ENCODE data around the gene TLCD2. TPM values are rescaled to one million over a fixed set of nuclear protein-coding genes. Genes with fewer than 3 reads are reported as not detected.

Gene TLCD2, protein sequence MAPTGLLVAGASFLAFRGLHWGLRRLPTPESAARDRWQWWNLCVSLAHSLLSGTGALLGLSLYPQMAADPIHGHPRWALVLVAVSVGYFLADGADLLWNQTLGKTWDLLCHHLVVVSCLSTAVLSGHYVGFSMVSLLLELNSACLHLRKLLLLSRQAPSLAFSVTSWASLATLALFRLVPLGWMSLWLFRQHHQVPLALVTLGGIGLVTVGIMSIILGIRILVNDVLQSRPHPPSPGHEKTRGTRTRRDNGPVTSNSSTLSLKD
- polyA plus RNA-seq (2013): 2.0 and 2.1 TPM in 2 replicates

DNA sequence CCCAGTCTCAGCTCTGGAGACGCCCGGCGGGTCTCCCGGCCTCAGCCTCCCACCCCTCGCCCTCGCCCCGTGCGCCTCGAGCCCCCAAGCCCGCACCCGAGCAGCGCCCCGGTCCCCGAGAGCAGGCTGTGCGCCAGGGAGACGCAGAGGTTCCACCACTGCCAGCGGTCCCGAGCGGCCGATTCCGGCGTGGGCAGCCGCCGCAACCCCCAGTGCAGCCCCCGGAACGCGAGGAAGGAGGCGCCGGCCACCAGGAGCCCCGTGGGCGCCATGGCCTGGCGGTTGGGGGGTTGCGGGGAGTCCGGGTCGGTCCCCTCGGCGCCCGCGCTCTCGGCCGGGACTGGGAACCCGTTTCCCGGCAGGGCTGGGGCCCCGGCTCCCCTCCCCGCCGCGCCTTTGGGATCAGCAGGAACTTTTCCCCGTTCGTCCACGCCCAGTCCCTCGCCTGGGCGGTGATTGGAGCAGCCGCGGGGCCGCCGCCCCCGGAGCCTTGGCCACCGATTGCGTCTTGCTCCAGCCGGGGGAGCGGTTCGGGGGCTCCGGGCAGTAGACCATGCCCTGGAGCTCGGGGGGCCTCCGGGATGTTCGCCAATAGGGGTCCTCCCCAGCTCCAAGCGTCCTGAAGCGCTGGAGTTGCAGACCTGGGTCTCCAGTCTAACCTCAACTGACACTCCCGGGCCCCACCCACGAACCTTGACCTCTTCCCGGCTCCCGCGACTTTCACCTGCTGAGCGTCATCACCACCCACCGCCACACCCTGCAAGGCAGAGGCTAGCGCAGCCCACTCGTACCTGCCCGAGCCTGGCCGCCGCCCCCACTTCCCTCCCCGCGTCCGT lies at the start of gene TLCD2:
TSS of gene TLCD2 (minus strand) at position 407 of the 836 bp plus-strand sequence. CDS start at position 272, 135 bp downstream.
- H4K12ac ChIP-seq (ENCODE audit: low read depth, low read length): peak within 1 kb of the TSS; percentile 73
- H3K79me1 ChIP-seq (ENCODE audit: low read length): peaks cover 22% of the 10 kb centered on the region
- no peak within 1 kb of the TSS for H2AK5ac ChIP-seq (ENCODE audit: low read length)
- peak within 1 kb of the TSS; percentile 75 for H3K4me3 ChIP-seq (ENCODE audit: low read depth, low read length)
- peaks cover 18% of the 10 kb centered on the region for H3K79me2 ChIP-seq (ENCODE audit: control insufficient read depth, insufficient read depth, low read length, poor library complexity)
- no peak within 1 kb of the TSS for H3K23ac ChIP-seq (ENCODE audit: low read length)
- peak within 1 kb of the TSS; percentile 54 for H2BK120ac ChIP-seq (ENCODE audit: insufficient read depth, low read length, poor library complexity)
- H3K36me3 ChIP-seq (ENCODE audit: control insufficient read depth in 1 of 2, insufficient read depth in 2 of 2, low read length in 2 of 2): peaks cover 25 to 26% of the 10 kb centered on the region in 2 experiments
- H4K8ac ChIP-seq (ENCODE audit: low read depth, low read length): peak within 1 kb of the TSS; percentile 73
- H3K4ac ChIP-seq (ENCODE audit: low read depth, low read length): peak within 1 kb of the TSS; percentile 29
- peak within 1 kb of the TSS; percentile 48 for H3K27ac ChIP-seq (ENCODE audit: low read depth, low read length)
- no peak within 1 kb of the TSS for H2BK5ac ChIP-seq (ENCODE audit: low read depth, low read length, poor library complexity)
- H3K9me3 ChIP-seq (ENCODE audit: insufficient read depth, low read depth, low read length): no peaks in the 10 kb centered on the region
- peak within 1 kb of the TSS; percentile 73 for H3K18ac ChIP-seq (ENCODE audit: low read length)
- H2AFZ ChIP-seq (ENCODE audit: insufficient read depth, low read length, poor library complexity): peak within 1 kb of the TSS; percentile 77
- no CpG with 5 or more reads among the region's 83 CpGs for WGBS (ENCODE audit: extremely low coverage, insufficient coverage, insufficient read length)
- H3K14ac ChIP-seq (ENCODE audit: low read length): peak within 1 kb of the TSS; percentile 77
- peak within 1 kb of the TSS; percentile 90 for H4K91ac ChIP-seq (ENCODE audit: low read depth, low read length)
- no peak within 1 kb of the TSS for H2BK12ac ChIP-seq (ENCODE audit: low read length)
- peaks cover 18 to 28% of the 10 kb centered on the region in 2 experiments for H3K4me1 ChIP-seq (ENCODE audit: control insufficient read depth in 1 of 2, insufficient read depth in 2 of 2, low read length in 2 of 2)
- no peaks in the 10 kb centered on the region for H3K27me3 ChIP-seq (ENCODE audit: insufficient read depth, low read length)
- H3K9ac ChIP-seq (ENCODE audit: low read length): peak within 1 kb of the TSS; percentile 59
- peak within 1 kb of the TSS; percentile 92 for H3K4me2 ChIP-seq (ENCODE audit: low read length)
- DNase-seq: peak; percentile 85 to 88

DNA sequence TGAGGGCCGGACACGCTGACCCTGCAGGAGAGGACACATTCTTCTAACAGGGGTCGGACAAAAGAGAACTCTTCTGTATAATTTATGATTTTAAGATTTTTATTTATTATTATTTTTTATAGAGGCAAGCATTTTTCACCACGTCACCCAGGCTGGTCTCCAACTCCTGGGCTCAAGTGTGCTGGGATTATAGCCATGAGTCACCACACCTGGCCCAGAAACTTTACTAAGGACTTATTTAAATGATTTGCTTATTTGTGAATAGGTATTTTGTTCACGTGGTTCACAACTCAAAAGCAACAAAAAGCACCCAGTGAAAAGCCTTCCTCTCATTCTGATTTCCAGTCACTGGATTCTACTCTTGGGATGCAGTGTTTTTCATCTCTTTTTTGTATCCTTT lies 49.4 kb upstream of the TLCD2 start:
- H4K91ac ChIP-seq (ENCODE audit: low read depth, low read length): no peak overlapping the region
- H3K9ac ChIP-seq (ENCODE audit: low read length): no peak overlapping the region
- no peak overlapping the region for H4K8ac ChIP-seq (ENCODE audit: low read depth, low read length)
- no CpG with 5 or more reads among the region's 5 CpGs for WGBS (ENCODE audit: extremely low coverage, insufficient coverage, insufficient read length)
- H2BK5ac ChIP-seq (ENCODE audit: low read depth, low read length, poor library complexity): no peak overlapping the region
- H2AK5ac ChIP-seq (ENCODE audit: low read length): no peak overlapping the region
- no peak overlapping the region for H2AFZ ChIP-seq (ENCODE audit: insufficient read depth, low read length, poor library complexity)
- H2BK12ac ChIP-seq (ENCODE audit: low read length): no peak overlapping the region
- H3K23ac ChIP-seq (ENCODE audit: low read length): no peak overlapping the region
- H3K4ac ChIP-seq (ENCODE audit: low read depth, low read length): no peak overlapping the region
- no peak overlapping the region for H3K18ac ChIP-seq (ENCODE audit: low read length)
- H3K36me3 ChIP-seq (ENCODE audit: control insufficient read depth in 1 of 2, insufficient read depth in 2 of 2, low read length in 2 of 2): no peaks in the 10 kb centered on the region
- H4K12ac ChIP-seq (ENCODE audit: low read depth, low read length): no peak overlapping the region
- no peak overlapping the region for H3K4me3 ChIP-seq (ENCODE audit: low read depth, low read length)
- no peak overlapping the region for H3K27ac ChIP-seq (ENCODE audit: low read depth, low read length)
- no peak overlapping the region for H3K14ac ChIP-seq (ENCODE audit: low read length)
- no peak for DNase-seq
- H3K27me3 ChIP-seq (ENCODE audit: insufficient read depth, low read length): no peaks in the 10 kb centered on the region
- peaks cover 2 to 5% of the 10 kb centered on the region in 2 experiments for H3K4me1 ChIP-seq (ENCODE audit: control insufficient read depth in 1 of 2, insufficient read depth in 2 of 2, low read length in 2 of 2)
- H2BK120ac ChIP-seq (ENCODE audit: insufficient read depth, low read length, poor library complexity): no peak overlapping the region
- no peaks in the 10 kb centered on the region for H3K9me3 ChIP-seq (ENCODE audit: insufficient read depth, low read depth, low read length)
- no peaks in the 10 kb centered on the region for H3K79me1 ChIP-seq (ENCODE audit: low read length)
- H3K4me2 ChIP-seq (ENCODE audit: low read length): no peak overlapping the region
- no peaks in the 10 kb centered on the region for H3K79me2 ChIP-seq (ENCODE audit: control insufficient read depth, insufficient read depth, low read length, poor library complexity)

DNA sequence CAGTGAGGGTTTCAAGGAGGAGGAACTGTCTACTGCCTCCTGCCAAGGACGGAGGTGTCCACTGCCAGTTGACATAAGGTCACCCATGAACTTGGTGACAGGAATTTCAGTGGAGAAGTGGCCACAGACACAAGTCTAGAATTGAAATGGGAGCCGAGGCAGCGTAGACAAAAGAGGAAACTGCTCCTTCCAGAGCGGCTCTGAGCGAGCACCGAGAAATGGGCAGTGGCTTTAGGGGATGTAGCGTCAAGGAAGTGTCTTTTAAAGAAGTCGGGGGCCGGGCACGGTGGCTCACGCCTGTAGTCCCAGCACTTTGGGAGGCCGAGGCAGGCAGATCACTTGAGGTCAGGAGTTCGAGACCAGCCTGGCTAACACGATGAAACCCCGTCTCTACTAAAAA lies 48.6 kb upstream of the TLCD2 start:
- no peaks in the 10 kb centered on the region for H3K36me3 ChIP-seq (ENCODE audit: control insufficient read depth in 1 of 2, insufficient read depth in 2 of 2, low read length in 2 of 2)
- no peak overlapping the region for H2AFZ ChIP-seq (ENCODE audit: insufficient read depth, low read length, poor library complexity)
- no peak overlapping the region for H3K4me2 ChIP-seq (ENCODE audit: low read length)
- H4K8ac ChIP-seq (ENCODE audit: low read depth, low read length): no peak overlapping the region
- no CpG with 5 or more reads among the region's 15 CpGs for WGBS (ENCODE audit: extremely low coverage, insufficient coverage, insufficient read length)
- H3K9me3 ChIP-seq (ENCODE audit: insufficient read depth, low read depth, low read length): no peaks in the 10 kb centered on the region
- no peak overlapping the region for H4K12ac ChIP-seq (ENCODE audit: low read depth, low read length)
- no peak overlapping the region for H2BK12ac ChIP-seq (ENCODE audit: low read length)
- peaks cover 2 to 5% of the 10 kb centered on the region in 2 experiments for H3K4me1 ChIP-seq (ENCODE audit: control insufficient read depth in 1 of 2, insufficient read depth in 2 of 2, low read length in 2 of 2)
- no peaks in the 10 kb centered on the region for H3K79me1 ChIP-seq (ENCODE audit: low read length)
- H3K14ac ChIP-seq (ENCODE audit: low read length): no peak overlapping the region
- no peak overlapping the region for H2BK5ac ChIP-seq (ENCODE audit: low read depth, low read length, poor library complexity)
- no peak overlapping the region for H3K18ac ChIP-seq (ENCODE audit: low read length)
- H3K27ac ChIP-seq (ENCODE audit: low read depth, low read length): no peak overlapping the region
- no peak for DNase-seq
- H3K4me3 ChIP-seq (ENCODE audit: low read depth, low read length): no peak overlapping the region
- H3K9ac ChIP-seq (ENCODE audit: low read length): no peak overlapping the region
- no peaks in the 10 kb centered on the region for H3K27me3 ChIP-seq (ENCODE audit: insufficient read depth, low read length)
- H3K4ac ChIP-seq (ENCODE audit: low read depth, low read length): no peak overlapping the region
- H2BK120ac ChIP-seq (ENCODE audit: insufficient read depth, low read length, poor library complexity): no peak overlapping the region
- no peaks in the 10 kb centered on the region for H3K79me2 ChIP-seq (ENCODE audit: control insufficient read depth, insufficient read depth, low read length, poor library complexity)
- no peak overlapping the region for H2AK5ac ChIP-seq (ENCODE audit: low read length)
- no peak overlapping the region for H4K91ac ChIP-seq (ENCODE audit: low read depth, low read length)
- no peak overlapping the region for H3K23ac ChIP-seq (ENCODE audit: low read length)

DNA sequence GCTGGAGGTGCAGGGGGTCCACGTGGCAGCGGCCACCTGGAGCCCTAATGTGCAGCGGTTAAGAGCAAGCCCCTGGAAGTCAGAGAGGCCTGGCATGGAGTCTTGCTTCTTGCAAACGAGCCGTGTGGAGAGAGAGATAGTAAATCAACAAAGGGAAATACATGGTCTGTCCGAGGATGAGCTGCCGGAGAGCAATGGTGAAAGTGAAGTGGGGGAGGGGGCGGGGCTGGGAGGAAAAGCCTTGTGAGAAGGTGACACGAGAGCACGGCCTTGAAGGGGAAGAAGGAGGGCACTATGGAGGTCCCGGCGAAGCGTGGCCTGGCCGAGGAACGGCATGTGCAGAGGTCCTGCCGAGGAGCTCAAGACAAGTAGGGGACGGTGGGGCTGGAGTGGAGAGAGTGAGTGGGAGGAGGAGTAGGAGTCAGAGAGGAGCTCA lies 45.7 kb upstream of the TLCD2 start:
- Histone ChIP-seq H3K4ac (ENCODE audit: low read depth, low read length) (no peak overlapping the region), H3K27ac (ENCODE audit: low read depth, low read length) (no peak overlapping the region), H3K79me1 (ENCODE audit: low read length) (no peaks in the 10 kb centered on the region), H2BK5ac (ENCODE audit: low read depth, low read length, poor library complexity) (no peak overlapping the region), H2BK120ac (ENCODE audit: insufficient read depth, low read length, poor library complexity) (no peak overlapping the region), H2AFZ (ENCODE audit: insufficient read depth, low read length, poor library complexity) (no peak overlapping the region), H4K91ac (ENCODE audit: low read depth, low read length) (no peak overlapping the region), H2BK12ac (ENCODE audit: low read length) (no peak overlapping the region), H3K23ac (ENCODE audit: low read length) (no peak overlapping the region), H3K18ac (ENCODE audit: low read length) (no peak overlapping the region), H4K12ac (ENCODE audit: low read depth, low read length) (no peak overlapping the region), H3K14ac (ENCODE audit: low read length) (no peak overlapping the region), H3K27me3 (ENCODE audit: insufficient read depth, low read length) (no peaks in the 10 kb centered on the region), H3K36me3 (ENCODE audit: control insufficient read depth in 1 of 2, insufficient read depth in 2 of 2, low read length in 2 of 2) (no peaks in the 10 kb centered on the region), H2AK5ac (ENCODE audit: low read length) (no peak overlapping the region), H3K4me3 (ENCODE audit: low read depth, low read length) (no peak overlapping the region), H3K79me2 (ENCODE audit: control insufficient read depth, insufficient read depth, low read length, poor library complexity) (no peaks in the 10 kb centered on the region), H3K4me2 (ENCODE audit: low read length) (no peak overlapping the region), H4K8ac (ENCODE audit: low read depth, low read length) (no peak overlapping the region), H3K9me3 (ENCODE audit: insufficient read depth, low read depth, low read length) (no peaks in the 10 kb centered on the region), H3K4me1 (ENCODE audit: control insufficient read depth in 1 of 2, insufficient read depth in 2 of 2, low read length in 2 of 2) (peaks cover 0 to 3% of the 10 kb centered on the region in 2 experiments), H3K9ac (ENCODE audit: low read length) (no peak overlapping the region)
- WGBS (ENCODE audit: extremely low coverage, insufficient coverage, insufficient read length): no CpG with 5 or more reads among the region's 17 CpGs
- DNase-seq: no peak
